Mucosa of gallbladder (tissue), 1 donor: ENCODE data around the gene ELF3. TPM values are rescaled to one million over a fixed set of nuclear protein-coding genes. Genes with fewer than 3 reads are reported as not detected.
"Not testable (repeated sequence)": the region's sequence is repeated elsewhere in the genome, so short reads cannot be mapped to it uniquely, and the experiment has no call there.

Experiments
- DNase-seq: peaks from one replicate; pipeline ENCODE4 v3.0.0-alpha.2; 2020; ENCODE audit warnings: low spot score
- total RNA-seq: library from RNA; stranded (reverse); gene quantifications from one replicate; pipeline ENCODE4 v1.2.1, GENCODE V29; 2021
- donor health status: DM: no; HTN: no; CAD: no.

Gene ELF3
- total RNA-seq, 1 donor from 2014 or later = 517 TPM

DNA sequence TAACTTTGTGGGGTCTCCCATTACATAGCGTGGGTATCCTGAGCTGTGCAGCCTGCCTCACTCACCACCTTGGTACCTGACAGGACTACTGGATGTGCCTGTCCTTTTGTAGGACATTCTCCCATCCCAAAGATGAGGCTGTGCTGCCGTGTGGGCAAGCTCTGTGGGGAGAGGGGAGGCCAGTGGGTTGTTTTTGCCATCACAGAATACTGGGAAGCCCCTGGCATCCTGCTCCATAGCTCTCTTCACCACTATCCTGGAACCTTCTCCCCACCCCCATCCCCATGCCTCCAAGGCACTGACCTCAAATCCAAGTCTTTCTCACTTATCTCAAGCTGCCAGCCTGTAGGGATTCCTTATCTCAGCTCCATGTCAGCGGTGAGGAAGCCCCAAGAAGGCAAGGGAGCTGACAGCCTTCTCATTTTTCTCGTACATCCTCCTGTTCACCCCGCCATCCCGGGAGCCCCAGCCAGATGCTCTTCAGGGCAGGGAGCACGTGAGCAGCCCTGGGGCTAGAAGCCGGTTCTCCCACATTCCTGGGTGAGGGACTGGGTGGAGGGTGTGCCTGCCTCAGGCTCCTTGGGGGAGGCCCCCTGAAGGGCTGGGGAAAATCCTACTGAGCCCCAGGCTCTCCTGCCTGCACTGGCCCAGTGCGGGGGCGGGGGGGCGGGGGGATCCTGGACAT is 2.4 kb upstream of the ELF3 start:
- DNase-seq = peak; percentile 88

DNA sequence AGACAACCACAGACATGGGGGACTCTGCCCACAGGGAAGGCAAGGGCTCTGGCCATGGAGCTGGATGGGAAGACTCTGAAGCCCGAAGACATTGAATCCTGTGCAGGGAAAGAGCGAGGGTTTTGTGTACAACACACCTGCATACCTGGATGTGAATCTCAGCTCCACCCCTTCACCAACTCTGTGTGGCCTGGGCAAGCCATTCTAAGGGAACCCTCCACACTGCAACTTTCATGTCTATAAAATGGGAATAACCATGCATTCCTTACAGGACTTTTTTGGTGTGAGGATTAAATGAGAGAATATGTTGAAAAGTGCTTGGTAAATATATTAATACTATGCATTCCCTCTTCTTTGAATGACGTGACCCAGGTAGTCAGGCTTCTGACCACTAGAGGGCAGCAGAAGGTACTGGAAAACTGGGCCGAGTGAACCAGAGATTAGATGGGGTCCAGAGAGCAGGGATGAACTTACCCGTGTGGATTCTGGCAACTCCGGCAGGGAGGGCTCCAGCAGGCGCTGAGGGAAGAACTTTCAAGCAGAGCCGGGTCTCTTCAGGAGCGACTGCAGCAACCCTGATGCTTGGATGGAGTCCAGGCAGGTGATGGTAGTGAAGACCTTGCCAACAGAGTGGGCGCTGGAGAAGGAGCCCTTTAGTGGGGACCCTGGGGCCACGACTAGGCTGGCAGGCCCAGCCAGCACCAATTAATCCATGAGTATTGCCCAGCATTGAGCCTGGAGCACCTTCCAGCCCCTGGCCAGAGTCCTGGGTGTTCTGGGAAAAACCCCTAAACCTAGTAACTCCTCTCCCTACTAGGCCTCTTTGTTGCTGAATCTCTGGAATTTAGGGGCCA is 834 bp upstream of the ELF3 start:
- peak; percentile 89 for DNase-seq

DNA sequence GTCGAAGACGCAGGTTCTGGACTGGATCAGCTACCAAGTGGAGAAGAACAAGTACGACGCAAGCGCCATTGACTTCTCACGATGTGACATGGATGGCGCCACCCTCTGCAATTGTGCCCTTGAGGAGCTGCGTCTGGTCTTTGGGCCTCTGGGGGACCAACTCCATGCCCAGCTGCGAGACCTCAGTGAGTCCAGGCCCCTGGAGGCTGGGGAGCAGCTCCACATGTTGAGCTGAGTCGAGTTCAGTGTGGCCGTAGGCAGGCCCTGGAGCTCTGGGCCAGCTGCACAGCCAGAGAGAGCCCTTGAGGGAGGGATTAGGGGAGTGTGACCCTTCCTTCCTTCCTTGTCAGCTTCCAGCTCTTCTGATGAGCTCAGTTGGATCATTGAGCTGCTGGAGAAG is 1.6 kb downstream of the ELF3 start:
- no peak for DNase-seq

DNA sequence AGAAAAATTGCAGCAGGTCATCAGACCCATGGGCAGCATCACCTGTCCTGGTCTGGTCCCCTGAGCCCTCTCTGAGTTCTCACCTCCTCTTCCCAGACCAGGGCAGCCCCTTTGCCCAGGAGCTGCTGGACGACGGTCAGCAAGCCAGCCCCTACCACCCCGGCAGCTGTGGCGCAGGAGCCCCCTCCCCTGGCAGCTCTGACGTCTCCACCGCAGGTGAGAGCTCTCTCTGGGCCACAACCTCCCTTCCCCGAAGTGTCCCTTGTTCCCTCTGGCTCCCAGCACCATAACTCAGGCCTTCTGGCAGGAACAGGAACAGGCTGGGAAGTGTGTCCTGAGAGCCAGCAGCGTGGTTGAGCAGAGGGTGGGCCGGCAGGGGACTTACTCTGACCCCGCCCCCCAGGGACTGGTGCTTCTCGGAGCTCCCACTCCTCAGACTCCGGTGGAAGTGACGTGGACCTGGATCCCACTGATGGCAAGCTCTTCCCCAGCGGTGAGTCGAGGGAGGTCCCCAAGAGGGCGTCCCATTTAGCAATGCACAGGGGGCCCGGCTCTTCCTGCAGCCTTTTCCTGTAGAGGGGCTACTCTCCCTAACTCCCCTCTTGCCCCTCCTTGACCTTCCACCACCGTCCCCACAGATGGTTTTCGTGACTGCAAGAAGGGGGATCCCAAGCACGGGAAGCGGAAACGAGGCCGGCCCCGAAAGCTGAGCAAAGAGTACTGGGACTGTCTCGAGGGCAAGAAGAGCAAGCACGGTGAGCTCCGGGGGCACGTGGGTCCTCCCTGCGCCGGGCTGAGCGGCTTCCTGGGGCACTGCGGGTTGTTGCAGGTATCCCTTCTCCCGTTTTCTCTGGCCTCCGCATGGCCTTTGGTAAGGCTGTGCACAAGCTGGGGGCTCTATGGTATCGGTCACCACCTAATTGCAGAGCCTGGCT is 2.4 kb downstream of the ELF3 start:
- DNase-seq = no peak

DNA sequence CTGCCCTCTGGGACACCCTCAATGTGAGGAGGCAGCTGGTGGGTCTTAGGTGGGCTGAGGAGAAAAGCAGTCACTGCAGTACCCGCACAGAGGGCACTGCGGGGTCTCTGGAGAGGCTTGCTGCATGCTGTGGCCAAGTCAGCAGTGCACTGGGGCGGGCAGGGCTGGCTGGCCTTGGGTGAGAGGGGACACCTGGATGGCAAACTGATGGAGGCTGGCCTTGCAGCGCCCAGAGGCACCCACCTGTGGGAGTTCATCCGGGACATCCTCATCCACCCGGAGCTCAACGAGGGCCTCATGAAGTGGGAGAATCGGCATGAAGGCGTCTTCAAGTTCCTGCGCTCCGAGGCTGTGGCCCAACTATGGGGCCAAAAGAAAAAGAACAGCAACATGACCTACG is 3.2 kb downstream of the ELF3 start:
- DNase-seq = no peak

DNA sequence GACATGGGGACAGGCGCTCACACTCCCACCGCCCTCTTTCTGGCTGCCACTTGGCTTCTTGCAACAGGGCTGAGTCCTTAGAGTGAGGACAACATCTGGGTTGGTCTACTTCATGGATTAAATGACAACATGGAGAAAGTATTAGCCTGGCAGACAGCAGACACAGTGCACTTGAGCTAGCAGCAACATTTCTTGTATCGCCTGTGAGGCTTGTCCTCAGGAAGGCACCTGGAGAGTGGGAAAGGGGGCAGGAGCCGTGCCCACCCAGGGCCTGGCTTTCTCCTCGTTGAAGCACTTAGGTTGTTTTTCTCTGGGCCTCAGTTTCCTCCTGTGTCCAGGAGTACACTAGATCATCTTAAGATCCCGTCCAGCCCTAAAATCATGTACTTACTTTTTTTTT is 3.7 kb downstream of the ELF3 start:
- no peak for DNase-seq

DNA sequence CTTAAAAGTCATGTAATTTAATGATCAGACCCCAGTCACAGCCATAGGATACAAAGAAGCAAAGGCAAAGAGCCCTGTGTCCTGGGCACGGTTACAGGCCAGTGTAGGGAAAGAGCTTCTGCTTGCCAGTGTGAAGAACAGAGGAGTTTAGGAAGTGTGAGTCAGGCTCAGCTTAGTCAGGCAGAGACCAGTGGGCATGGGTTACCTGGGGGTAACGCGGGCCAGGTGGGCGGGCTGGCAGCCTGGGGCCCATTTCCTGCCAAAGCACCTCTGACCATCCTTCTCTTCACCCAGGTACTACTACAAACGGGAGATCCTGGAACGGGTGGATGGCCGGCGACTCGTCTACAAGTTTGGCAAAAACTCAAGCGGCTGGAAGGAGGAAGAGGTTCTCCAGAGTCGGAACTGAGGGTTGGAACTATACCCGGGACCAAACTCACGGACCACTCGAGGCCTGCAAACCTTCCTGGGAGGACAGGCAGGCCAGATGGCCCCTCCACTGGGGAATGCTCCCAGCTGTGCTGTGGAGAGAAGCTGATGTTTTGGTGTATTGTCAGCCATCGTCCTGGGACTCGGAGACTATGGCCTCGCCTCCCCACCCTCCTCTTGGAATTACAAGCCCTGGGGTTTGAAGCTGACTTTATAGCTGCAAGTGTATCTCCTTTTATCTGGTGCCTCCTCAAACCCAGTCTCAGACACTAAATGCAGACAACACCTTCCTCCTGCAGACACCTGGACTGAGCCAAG is 4.7 kb downstream of the ELF3 start:
- no peak for DNase-seq

DNA sequence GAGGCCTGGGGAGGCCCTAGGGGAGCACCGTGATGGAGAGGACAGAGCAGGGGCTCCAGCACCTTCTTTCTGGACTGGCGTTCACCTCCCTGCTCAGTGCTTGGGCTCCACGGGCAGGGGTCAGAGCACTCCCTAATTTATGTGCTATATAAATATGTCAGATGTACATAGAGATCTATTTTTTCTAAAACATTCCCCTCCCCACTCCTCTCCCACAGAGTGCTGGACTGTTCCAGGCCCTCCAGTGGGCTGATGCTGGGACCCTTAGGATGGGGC is 5.2 kb downstream of the ELF3 start:
- no peak for DNase-seq

DNA sequence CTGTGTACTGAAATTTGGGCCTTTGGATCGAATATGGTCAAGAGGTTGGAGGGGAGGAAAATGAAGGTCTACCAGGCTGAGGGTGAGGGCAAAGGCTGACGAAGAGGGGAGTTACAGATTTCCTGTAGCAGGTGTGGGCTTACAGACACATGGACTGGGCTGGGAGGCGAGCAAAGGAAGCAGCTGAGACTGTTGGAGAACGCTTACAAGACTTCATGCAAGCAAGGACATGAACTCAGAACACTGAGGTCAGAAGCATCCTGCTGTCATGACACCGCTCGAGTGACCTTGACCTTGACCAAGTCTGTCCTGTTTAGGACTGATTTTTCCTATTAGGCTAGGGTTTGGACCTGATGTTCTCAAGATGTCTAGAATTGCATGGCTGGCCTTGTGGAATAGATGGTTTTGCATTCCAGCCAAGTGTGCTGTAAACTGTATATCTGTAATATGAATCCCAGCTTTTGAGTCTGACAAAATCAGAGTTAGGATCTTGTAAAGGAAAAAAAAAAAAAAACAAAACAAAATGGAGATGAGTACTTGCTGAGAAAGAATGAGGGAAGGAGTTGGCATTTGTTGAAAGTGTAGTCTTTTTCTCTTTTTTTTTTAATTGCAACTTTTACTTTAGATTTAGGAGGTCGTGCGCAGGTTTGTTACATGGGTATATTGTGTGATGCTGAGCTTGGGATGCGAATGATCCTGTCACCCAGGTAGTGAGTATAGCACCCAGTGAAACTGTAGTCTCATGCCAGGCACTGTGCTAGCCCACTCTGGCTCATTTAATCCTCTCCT is 5.8 kb downstream of the ELF3 start:
- no peak for DNase-seq

DNA sequence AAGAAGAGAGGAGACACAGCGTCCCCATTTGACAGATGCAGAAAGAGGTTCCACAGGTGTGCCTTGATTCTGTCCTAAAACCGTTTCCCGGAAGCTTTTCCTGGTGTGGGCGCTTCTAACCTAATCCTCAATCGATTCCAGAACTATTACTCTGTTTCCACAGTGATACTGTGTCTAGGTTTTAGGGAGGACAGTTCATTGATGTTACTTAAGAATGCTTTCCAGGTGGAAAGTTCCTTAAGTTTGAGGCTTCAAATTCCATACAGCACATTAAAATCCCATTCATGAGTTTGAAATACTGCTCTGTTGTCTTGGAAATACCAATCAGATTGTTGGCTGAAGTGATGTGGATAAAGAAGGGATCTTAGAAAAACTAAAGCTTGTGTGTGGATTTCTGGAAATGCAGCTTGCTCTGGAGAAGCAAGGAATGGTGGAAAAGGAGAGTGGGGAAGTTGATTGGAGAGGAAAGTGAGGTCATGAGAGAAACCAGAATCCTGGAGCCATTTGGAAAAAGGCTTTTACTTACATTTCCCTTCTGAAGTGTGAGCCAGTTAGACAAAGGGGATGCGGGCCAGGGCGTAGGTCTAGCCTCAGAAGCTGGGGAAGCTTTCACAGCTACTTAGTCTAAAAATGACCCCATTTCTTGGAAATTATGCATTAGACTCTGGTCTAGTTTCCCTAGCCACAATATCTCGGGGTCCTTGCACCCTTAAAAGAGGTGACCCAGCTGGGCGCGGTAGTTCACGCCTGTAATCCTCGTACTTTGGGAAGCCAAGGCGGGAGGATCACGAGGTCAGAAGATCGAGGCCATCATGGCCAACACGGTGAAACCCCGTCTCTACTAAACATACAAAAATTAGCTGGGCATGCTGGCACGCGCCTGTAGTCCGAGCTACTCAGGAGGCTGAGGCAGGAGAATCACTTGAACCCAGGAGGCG is 6.7 kb downstream of the ELF3 start:
- DNase-seq = no peak

DNA sequence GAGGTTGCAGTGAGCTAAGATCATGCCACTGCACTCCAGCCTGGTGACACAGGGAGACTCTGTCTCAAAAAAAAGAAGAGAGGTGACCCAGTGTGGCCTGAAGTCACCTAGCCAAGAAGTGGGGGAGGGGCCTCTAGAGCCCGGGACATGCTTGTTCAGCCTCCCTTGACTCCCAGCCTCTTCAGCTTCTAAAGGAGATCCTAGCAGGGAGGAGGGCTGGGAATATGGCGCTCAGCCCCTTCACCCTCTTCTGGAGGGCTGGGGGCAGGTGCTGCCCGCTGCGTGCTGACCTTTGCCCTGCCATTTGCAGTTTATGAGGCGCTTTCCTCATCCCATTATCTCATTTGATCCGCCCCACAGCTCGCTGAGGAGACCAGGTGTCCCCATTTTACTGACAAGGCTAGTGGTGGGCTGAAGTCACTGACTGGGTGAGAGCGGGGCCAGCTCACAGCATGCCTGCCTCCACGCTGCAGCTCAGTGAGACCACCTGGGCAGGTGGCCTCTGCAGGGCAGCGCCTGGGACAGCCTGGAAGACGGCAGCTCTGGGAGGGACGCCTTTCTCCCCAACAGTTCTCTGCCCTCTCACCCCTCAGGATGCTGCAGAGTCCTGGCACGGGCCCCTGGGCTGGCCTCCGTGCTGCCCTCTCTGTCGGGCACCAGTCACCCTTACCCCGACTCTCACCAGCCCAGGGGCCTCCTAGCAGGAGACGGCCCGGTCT is 7.5 kb downstream of the ELF3 start:
- DNase-seq = peak; percentile 82

DNA sequence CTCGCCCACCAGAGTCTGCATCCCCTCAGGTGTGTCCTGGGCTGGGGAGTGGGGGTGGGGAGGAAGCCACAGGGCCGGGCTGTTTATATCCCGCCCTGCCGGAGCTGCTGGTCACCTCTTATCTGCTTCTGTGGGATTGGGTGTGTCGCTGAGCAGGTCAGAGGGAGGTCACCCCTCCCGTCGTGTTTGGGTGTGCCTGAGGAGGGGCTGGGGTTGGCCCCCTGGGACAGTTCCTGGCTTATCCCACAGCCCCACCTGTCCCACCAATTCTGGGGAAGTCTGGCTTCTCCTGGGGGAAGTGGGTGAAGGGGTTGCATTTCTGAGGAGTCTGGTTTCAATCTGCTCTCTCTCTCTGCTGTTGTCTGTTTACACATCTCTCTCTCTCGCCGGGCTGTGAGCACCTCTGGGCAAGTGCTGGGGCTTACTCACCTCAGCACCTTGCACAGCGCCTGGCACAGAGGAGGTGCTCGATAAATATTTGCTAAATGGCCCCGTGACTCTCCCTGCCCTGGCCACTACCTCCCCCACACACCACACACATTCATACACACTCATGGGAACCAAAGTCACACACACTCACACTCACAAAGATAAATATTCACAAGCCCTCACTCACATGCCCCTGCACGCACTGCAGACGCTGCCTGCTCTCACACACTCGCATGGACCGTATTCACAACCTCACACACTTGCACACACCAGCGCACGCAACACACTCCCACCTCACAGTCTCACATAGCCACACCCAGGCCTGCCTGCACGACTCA is 8.3 kb downstream of the ELF3 start:
- peak; percentile 89 for DNase-seq

DNA sequence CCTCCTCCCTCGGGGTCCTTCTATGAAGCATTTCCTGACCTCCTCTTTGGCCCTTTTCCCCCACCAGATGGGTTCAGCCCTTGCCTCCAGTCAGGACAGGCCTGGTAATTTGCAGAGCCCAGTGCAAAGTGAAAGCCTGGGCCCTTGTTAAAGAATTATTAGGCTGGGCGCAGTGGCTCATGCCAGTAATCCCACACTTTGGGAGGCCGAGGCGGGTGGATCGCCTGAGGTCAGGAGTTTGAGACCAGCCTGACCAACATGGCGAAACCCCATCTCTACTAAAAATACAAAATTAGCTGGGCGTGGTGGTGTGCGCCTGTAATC is 8.8 kb downstream of the ELF3 start:
- DNase-seq = not testable (repeated sequence)

DNA sequence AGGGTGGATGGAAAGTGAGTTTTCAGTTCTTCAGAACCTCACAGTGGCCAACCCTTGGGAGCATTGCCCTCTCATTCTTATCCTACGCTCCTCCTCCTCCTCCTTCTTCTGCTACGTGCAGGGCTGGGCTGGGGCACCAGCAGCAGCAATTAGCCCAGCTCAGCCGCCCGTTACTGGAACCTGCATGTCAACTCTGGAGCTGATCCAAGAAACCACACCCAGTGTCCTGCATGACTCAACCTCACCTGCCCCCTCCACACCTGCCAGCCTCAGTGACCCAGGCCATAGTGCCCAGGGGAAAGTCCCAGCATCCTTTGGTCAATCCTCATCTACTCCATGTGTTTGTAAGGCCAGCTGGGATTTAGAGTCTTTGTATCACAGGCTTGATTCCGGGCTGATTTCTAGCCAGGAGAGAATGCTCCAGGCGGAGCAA is 12.6 kb downstream of the ELF3 start:
- DNase-seq = peak; percentile 90

DNA sequence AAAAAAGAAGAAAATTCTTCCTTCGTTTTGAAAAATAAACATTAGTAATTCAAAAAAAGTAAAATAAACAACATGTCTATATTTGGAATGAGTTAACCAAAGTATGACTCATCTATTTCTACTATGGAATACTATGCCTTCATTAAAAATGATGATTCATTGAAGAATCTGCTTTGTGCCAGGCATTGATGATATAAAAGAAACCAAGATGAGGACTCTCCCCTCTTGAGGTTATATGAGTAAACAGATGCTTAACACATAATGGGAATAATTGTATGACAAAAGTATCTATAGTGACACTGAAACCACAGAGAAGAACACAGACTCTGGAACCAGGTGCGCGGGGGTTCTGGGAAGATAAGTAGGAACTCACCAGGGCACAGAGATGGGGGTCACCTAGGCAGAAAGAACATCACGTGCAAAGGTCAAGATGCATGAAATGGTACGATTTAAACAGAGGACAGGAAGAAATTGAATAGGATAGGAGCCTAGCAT is 18.8 kb downstream of the ELF3 start:
- DNase-seq = no peak

DNA sequence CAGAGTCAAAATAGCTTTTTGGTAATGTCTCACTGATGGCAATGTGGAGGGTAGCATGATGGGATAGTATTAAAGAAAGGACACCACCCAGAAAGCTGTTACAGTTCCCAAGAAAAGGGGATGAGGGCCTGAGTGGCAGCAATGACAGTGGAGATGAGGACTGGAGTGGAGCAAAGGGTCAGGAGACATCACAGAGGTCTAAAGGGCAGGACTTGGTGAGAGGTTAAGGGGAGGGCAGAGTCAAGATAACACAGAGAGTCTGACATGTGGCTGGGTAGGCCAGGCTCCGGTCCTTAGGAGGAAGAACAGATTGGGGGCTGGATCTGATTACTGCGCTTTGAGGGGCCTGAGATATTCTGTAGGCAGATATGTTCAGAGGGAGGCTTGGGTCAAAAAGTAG is 19.3 kb downstream of the ELF3 start:
- DNase-seq = no peak

DNA sequence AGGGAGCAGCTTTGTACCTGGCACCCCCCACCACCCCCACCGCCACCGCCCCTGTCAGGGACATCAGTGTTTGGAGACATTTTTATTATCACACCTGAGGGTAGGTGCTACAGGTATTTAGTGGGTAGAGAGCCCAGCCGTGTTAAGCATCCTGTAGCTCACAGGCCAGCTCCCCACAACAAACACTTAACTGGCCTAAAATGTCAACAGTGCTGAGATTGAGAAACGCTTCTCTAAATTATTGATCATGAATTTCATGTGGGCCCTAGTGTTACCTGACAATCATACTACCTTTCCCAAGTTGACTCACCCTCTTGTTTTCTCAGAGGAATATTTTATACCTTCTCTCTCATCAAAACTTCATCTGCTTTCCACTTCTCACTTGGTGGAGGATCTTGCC is 21.4 kb downstream of the ELF3 start:
- DNase-seq = no peak

DNA sequence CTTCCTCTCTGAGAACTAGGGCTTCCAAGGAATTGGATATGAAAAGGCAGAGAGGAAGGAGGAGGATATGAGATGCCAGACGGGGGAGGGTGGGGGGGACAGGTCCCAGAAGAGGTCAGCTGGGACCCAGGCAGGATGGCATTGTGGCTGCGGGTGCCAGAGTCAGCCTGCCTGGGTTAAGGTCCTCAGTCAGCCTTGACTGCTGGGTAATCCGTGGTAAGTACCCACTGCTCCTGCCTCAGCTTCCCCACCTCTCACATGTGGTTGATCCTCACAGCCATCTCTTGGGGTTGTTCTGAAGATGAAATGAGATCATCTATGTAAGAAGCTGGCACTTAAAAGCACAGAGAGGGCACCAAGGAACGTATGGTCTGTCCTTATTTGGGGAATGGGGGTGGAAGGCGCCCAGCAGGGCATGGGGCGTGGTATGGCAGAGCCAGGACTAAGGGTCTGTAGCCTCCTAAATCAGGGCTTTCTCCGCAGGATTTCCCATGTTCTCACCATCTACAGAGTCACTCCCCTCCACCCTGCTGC is 23.8 kb downstream of the ELF3 start:
- no peak for DNase-seq
